Stimulated activated CD8-positive, alpha-beta memory T cell treated with anti-CD3 and anti-CD28 coated beads, Interleukin-7, amount 100 ng/mL, for 4 hours (primary cell): ENCODE results near the gene PRR23E.

Experiments
- DNase-seq, 2 donors: peaks; one replicate each; pipeline ENCODE4 v3.0.0-alpha.2; 2020; ENCODE audit warnings: low read depth in 2 of 2

The PRR23E gene

DNA sequence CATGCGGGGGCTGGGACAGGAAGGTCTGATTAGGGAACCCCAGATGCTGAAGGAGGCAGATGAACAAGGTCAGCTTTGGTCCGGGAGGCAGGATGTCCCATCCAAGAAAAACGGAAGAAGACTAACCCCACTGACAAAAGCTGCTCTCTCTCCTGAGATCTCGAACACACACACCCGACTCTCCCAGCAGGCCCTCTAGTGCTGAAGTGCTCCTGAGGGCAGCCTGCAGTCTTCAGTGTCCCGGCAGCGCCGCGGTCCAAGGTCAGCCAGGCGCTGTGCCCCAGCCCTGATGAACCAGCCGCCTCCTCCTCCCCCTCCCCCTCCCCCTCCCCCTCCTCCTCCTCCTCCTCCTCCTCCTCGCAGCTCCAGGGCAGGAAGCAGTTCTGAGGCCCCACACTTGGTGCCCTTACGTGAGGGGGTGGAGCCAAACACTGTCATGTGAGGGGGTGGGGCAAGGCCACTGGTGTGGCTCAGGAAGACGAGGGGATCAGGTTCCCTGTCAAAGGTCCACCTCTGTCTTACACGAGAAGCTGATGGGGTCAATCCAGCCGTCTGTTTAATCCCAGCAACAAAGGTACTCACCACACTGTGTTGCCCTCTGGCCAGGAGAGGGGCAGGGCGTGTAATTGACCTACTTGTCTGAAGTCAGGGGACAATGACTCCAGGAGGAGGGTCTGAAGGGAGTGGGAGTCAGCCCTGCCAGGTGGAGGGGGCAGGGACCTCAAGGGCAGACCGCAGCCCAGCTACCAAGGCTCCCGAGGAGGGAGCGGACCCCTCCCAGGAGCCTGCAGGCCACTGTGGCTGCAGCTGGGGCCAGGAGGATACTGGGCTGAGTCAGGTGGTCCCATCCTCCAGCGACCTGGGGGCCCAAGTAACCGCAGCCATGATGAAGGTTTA is 34.3 kb downstream of the PRR23E start:
- no peak for DNase-seq

DNA sequence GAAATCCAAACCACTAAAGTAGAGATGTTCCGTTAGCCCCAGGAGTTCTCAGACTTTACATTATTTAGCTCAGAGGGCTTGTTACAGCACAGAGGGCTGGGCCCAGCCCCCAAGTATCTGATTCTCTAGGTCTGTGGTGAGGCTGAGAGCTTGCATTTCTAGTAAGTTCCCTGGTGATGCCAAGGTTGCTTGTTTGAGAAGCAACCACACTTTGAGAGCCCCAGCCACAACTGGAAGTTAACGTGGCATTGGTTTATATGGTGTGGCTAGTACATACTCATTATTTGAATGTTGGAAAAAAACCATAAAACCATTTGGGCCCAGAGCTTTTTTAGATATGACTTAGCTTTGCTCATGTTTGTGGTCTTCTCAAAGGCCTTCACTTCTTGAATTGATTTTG is 35.9 kb downstream of the PRR23E start:
- no peak for DNase-seq

DNA sequence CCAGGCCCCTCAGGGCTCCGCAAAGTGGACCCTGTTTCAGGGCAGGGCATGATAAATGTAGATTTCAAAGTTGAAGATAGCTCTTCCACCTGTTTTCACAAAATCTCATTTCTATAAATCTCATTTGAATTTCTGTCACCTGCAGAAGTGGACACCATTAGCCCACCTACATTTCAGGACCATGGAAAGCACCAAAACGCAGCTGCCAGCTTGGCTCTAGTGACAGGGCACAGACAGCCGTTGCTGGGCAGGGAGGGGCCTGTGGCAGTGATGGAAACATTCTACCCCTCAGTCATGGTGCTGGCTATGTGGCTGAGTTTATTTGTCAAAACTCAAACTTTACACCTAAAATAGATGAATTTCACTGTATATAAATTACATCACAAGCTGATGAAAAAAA is 40.4 kb downstream of the PRR23E start:
- no peak for DNase-seq

DNA sequence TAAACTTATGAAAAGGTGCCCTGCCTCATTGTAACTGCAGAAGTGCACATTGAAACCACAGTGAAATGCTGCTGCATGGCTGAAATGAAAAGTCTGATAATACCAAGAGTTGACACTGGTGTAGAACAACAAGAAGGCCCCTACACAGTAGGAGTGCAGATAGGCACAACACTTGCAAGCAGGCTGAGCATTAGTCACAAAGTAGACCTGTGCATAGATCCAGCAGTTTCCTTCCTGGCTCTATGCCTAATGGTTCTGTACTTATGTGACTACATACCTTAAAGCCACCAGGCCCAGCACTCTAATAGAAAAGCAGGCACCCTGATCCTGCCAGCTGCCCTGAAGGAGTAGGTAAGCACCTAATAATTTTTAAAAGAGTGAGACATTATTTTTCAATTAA is 41.8 kb downstream of the PRR23E start:
- DNase-seq: no peak

DNA sequence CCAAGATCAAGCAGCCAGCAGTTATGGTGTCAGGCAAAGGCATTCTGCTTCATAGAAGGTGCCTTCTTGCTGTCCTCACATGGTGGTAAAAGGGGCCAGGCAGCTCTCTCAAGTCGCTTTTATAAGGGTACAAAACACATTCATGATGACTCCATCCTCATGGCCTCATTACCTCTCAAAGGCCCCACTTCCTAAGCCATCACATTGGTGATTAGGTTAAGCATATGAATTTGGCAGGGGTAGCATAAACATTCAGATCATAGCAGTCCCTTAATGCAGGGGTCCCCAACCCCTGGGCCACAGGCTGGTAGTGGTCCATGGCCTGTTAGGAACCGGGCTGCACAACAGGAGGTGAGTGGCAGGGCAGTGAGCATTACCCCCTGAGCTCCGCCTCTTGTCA is 42.8 kb downstream of the PRR23E start:
- no peak for DNase-seq

DNA sequence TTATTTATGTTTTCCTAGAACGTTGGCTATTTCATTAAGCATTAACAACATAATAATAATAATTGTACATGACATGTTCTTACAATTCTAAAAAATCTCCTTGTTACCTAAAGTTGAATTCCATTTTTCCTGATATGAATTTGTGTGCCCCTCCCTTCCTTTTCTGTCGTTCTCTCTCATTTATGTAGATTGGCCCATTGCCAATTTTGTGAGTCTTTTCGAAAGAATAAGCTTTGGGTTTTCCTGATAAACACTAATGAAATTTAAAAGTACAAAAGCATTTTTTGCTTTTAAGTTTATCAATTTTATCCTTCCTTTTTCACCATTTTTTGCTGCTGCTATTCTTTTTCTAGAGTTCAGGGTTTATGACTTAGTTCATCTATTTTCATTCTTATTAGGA is 44.9 kb downstream of the PRR23E start:
- no peak for DNase-seq

DNA sequence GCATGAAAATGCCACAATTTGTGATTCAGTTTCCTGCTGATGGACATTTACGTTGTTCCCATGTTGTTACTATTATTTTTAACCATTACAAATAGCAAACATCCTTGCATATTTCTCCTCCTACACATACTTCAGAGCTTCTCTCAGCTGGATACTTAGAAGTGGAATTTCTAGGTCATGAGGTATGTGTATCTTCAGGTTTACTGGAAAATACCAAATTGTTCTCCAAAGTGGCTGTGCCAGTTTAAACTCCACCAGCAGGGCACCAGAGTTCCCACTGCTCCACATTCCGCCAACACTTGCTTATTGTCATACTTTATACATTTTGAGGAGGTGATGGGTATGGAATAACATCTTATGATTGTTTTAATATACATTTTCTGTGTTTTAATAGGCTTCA is 45.7 kb downstream of the PRR23E start:
- no peak for DNase-seq

DNA sequence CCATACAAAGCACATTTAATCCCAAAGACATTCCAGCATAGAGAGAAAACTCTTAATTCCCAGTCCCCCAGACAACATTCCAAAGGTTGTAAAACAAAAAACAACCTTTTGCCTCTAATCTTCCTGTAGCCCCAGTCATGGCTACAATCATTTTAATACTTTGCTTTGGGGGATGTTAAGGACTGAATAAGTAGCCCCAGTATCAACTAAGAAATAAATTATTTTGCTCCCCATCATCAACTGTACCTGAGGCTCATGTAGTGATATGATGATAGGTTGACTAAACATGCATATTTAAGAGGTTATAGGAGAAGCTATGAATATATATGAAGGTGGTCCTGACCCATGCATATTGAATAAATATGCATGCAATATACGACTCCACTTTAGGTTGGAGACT is 54.4 kb downstream of the PRR23E start:
- DNase-seq: no peak
